Subcutaneous adipose tissue (tissue), 4 donors: ENCODE measurements around the gene GGN. TPM values are rescaled to one million over a fixed set of nuclear protein-coding genes. Genes with fewer than 3 reads are reported as not detected.

Experiments used
- total RNA-seq, 4 donors: library from RNA; depleted of rRNA; stranded (reverse); fragments of >200 nt; gene quantifications; one replicate each; pipeline ENCODE4 v1.1.0, GENCODE V29; 2016
- TF ChIP-seq, protein P1 (sequence below): fragments of 450-650 bp; IDR thresholded peaks from one replicate; pipeline ENCODE4 v1.5.1; 2016; ENCODE audit warnings: low read depth, mild to moderate bottlenecking, control low read depth, antibody characterized with exemption, moderate library complexity

Gene GGN
- not detected for total RNA-seq

- TF ChIP-seq, protein P1, sequence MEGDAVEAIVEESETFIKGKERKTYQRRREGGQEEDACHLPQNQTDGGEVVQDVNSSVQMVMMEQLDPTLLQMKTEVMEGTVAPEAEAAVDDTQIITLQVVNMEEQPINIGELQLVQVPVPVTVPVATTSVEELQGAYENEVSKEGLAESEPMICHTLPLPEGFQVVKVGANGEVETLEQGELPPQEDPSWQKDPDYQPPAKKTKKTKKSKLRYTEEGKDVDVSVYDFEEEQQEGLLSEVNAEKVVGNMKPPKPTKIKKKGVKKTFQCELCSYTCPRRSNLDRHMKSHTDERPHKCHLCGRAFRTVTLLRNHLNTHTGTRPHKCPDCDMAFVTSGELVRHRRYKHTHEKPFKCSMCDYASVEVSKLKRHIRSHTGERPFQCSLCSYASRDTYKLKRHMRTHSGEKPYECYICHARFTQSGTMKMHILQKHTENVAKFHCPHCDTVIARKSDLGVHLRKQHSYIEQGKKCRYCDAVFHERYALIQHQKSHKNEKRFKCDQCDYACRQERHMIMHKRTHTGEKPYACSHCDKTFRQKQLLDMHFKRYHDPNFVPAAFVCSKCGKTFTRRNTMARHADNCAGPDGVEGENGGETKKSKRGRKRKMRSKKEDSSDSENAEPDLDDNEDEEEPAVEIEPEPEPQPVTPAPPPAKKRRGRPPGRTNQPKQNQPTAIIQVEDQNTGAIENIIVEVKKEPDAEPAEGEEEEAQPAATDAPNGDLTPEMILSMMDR: no peak
These were observed at the start of gene GGN for GRCh38 chr19:38387550-38388348. Gene GGN, minus strand, starts transcription at chr19:38388034. Its CDS starts 773 bp downstream, at chr19:38387261.

DNA sequence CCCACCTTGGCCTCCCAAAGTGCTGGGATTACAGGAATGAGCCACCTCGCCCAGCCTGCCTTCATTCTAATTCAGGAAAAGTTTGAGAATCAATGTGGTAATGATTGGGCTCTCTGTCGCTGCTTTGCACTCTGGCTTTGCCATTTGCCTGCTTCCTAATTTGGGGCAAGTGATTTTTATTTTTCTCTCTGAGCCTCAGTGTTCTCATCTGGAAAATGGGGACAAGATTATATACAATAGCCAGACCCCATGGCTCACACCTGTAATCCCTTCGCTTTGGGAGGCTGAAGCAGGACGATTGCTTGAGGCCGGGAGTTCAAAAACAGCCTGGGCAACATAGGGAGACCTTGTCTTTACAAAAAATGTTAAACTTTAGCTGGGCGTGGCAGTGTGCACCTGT, 49.5 kb upstream of the GGN start:
- TF ChIP-seq, protein P1: no peak

DNA sequence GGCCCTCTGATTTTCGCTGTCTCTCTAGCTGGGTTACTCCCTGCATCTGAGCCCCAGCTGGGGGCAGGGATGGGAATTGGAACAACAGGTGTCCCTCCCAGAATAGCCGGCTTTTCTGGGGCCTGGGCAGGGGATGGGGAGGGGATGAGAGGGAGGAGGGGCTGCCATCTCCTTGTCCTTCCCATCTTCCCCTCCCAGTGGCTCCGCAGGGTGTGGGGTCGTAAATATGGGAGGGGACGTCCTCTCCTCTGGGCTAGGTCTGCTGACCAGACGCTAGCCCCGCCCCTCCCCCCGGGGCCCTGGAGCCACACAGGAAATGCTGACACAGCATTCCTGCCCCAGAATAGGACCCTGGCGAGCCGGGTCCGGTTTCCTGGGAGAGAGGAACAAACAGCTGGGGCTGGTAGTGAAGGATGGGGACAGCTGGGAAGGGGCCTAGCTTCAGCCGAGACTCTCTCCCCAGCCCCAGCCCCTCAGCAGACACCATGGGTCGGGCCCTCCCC, 46.8 kb upstream of the GGN start:
- TF ChIP-seq, protein P1: no peak

- TF ChIP-seq, protein P1: no peak
These were observed 45.5 kb upstream of the GGN start, which contains the start of gene RYR1 for GRCh38 chr19:38433268-38433733. Gene RYR1, plus strand, starts transcription at chr19:38433691. Its CDS starts 139 bp downstream, at chr19:38433830.

DNA sequence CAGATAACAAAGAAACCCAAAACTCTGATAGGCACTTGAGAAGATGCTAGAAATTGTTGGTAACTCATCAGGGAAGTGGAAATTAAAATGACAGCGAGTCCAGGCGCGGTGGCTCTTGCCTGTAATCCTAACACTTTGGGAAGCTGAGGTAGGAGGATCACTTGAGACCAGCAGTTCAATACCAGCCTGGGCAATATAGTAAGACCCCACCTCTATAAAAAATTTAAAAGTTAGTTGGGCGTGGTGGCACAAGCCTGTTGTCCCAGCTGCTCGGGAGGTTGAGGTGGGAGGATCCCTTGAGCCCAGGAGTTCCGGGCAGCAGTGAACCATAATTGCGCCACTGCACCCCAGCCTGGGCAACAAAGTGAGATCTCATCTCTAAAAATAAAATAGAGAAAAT, 43.1 kb upstream of the GGN start:
- TF ChIP-seq, protein P1: no peak

GRCh38 chr19:38429811-38430156, 42.0 kb upstream of the GGN start:
- TF ChIP-seq, protein P1: no peak

DNA sequence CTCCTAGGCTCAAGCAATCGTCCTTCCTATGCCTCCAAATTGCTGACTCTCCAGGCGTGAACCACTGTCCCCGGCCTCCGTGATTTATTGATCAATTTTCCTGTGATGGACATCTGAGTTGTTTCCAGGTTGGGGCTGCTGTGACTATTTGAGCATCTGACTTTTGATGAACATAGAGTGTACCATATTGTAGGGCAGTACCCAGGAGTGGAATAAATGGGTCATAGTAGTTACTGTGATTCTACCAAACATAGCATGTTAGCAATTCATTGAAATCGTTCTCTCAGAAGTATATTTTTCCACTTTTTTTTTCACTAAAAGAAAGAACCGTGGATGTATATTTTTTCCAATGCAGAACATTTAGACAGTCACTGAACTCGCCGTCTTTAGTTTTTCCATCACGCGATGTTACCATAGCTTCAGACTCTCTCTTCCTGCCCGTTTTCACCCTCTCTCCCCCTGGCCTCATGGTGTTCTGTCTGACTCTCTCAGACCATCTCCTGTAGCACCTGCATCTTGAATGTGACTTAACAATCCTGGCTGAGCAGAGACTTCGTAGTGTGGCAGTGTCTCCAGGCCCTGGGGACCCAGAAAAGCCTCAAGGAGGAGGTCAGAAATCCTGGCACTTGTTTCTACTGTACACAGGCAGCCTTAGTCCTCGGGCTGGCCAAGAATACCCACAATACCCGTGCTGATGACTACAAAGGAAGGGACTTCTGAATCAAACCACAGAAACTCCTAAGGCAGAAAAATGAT, 41.4 kb upstream of the GGN start:
- TF ChIP-seq, protein P1: no peak
